Measurements from ENCODE around the gene GALNT16.

DNA sequence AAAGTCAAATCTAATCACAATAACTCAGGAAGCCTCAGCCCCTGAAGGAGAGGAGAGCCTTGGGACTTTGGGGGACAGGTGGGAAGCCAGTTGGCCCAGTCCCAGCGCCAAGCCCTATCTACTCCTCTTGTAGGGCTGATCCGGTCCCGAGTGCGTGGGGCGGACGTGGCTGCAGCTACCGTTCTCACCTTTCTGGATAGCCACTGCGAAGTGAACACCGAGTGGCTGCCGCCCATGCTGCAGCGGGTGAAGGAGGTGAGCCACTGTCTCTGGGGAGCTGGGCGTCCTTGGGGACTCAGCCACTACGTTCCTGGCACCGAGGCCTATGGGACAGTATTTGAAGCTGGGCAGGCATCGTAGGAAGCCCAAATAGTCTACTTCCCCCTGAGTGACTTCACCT, 68.4 kb downstream of the GALNT16 start:
- TF ChIP-seq CTCF (IDR thresholded peaks at IDR 0.05; ENCODE audit: low read depth, low read length, poor library complexity, severe bottlenecking), result no peak
- TF ChIP-seq EZH2phosphoT487 (IDR thresholded peaks at IDR 0.05; ENCODE audit: borderline replicate concordance, low read length), result no peak

Data from DOHH2 (cell line).